Fibroblast of villous mesenchyme (primary cell): ENCODE results near the gene C1orf74. TPM values are rescaled to one million over a fixed set of nuclear protein-coding genes. Genes with fewer than 3 reads are reported as not detected.
A peak's percentile ranks its signal among the peaks of the same experiment; 100 is the strongest.

Experiments used
- DNase-seq: peaks from one replicate; pipeline ENCODE4 v3.0.0-alpha.2; 2010; ENCODE audit warnings: low read depth
- H3K4me3 ChIP-seq: 2 replicates; pipeline ENCODE4 v1.5.1; 2011; ENCODE audit warnings: low read depth, mild to moderate bottlenecking, low read length
- total RNA-seq: library from RNA; depleted of rRNA; stranded (reverse); fragments of >200 nt; gene quantifications from 2 replicates; pipeline ENCODE4 v1.2.3, GENCODE V29; 2012
- TF ChIP-seq, protein P1 (sequence below): IDR thresholded peaks from 2 replicates; pipeline ENCODE4 v1.5.1; 2012; ENCODE audit warnings: low read depth, mild to moderate bottlenecking, low read length; ENCODE audit not compliant: insufficient read depth

The C1orf74 gene
- total RNA-seq, 1 donor: 3.0 TPM

DNA sequence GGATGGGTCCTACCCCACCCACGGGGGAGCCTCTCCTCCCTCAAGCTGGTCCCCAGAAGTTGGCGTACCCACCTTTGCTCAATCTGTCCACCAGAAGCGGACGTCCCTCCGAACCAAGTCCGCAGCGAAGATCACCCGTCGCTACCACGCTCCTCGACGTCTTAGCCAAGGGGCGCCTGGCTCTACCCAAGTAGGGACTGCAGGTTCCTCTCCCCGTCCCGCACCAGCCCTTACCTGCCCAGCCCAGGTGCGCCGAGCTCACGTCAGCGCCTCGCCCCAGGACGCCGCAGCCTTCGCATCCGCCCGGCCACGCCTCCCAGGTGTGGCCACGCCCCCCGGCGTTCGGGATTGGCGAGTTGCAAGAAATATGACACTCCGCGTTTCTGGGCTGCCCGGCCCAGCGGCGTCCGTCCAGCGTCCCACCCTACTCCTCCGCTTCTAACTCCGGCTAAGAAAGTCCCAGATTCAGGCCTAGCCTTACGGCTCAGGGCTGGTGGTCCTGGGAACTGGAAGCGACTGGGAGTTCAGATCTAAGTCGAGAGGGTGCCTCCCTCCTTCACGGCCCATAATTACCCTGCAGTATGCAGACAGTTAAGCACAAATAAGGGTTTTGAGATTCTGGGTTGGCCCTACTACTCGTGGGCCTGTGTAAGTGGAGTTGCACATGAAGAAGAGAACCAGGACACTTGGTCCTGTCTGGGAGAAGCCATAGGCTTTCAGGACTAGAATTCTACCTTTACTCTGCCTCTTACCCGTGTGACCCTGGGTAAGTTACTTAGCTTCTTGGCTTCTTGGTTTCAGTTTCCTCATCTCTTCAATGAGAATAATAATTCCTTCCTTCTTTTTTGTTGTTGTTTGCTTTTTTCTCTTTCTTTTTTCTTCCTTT, 21.8 kb upstream of the C1orf74 start, which contains the start of gene IRF6:
Gene IRF6 (minus strand): TSS at position 268 of the 886 bp plus-strand sequence. CDS start 4,729 bp downstream, outside the sequence.
- peak within 1 kb of the TSS; percentile 55 for H3K4me3 ChIP-seq
- TF ChIP-seq, protein P1, sequence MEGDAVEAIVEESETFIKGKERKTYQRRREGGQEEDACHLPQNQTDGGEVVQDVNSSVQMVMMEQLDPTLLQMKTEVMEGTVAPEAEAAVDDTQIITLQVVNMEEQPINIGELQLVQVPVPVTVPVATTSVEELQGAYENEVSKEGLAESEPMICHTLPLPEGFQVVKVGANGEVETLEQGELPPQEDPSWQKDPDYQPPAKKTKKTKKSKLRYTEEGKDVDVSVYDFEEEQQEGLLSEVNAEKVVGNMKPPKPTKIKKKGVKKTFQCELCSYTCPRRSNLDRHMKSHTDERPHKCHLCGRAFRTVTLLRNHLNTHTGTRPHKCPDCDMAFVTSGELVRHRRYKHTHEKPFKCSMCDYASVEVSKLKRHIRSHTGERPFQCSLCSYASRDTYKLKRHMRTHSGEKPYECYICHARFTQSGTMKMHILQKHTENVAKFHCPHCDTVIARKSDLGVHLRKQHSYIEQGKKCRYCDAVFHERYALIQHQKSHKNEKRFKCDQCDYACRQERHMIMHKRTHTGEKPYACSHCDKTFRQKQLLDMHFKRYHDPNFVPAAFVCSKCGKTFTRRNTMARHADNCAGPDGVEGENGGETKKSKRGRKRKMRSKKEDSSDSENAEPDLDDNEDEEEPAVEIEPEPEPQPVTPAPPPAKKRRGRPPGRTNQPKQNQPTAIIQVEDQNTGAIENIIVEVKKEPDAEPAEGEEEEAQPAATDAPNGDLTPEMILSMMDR: no peak
- peak; percentile 75 for DNase-seq

DNA sequence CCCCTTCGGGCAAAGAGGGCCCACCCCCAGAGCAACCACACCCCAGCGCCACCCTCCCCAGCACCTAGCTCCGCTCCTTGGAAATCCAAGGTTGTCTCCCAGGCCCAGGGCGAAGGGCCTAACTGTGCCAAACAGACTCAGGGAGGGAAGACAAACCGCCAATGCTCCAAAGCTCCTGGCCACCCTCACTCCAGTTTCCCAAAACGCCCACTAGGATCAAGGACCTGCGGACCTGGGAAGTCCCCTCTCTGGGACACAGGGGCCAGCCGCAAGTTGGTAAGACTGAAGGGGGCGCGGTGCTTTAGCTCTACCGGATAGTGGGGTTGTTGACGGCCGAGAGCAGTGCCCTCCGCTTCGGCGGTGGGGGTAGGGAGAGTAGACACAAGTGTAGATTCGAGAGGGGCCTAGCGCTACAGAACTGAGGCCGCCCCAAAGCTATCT, 21.0 kb upstream of the C1orf74 start:
- DNase-seq: no peak
- TF ChIP-seq, protein P1: no peak
- H3K4me3 ChIP-seq: peak overlapping the region; percentile 55

DNA sequence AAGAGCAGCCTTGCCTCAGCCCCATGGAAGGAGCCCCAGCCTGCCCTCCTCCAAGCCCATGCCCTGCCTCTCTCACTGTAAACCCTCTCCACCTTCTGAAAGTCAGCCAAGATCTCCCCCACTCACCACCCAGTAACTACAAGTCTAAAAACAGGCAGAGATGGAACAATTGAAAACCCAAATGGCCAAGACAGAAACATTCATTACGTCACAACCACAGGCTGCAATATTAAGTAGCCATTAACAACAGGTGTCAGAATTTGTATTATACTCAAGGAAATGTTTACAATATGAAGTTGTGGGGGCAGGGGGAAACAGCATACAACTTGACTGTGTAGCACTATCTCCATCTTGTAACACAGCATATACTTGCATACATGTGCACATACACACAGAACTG, 19.2 kb upstream of the C1orf74 start:
- TF ChIP-seq, protein P1: no peak
- no peak overlapping the region for H3K4me3 ChIP-seq
- DNase-seq: no peak

DNA sequence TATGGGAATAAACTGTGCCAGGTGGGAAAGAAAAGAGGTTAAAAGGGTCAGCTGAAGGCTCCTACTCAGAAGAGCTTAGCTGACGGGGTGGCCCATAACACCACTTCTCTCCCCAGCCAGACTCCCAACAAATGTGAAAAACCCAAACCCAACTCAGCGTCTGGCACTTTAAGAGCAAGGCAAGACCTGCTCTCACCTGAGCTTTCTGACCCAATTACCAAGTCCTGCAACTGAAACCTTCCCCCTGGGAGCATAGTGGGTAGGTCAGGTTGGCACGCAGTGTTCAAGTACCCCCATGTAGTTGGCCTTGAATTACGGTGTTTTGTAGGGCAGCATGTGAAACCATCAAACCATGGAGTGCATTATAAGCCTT, 18.4 kb upstream of the C1orf74 start:
- H3K4me3 ChIP-seq: no peak overlapping the region
- TF ChIP-seq, protein P1: no peak

DNA sequence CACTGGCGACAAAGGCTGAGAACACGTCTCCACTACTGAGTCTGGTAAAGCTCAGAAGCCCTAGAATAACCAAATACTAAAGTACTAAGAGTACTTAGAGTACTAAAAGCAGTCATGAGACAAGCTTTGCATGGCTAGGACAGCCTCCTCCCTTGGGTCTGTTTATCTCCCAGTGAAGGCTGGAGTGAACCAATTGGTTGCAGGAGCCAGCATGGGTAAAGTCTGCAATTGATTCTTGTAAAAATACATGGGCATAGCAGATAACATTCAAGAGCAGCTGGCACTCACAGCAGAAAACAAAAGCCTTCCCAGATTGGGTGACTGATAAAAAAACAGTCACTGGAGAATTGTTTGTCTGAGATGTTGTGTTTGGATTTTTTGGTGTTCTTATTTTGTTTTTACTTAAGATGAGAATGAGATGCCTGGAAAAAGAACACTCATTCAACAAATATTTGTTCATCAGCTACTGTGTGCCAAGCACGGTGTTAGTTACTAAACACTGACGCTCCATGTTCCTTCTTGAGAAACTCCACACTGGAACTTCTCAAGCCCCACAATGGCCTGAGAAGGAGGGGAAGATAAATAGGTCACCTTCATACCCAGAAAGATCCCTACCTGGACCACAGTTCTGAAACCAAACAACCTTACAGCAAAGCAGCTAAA, 17.9 kb upstream of the C1orf74 start:
- no peak overlapping the region for H3K4me3 ChIP-seq
- TF ChIP-seq, protein P1: no peak
- no peak for DNase-seq

More for the DNA sequence above, 18.4 kb upstream of the C1orf74 start:
- DNase-seq: no peak

- TF ChIP-seq, protein P1: no peak
- no peak for DNase-seq
Observed at GRCh38 chr1:209800984-209801834, 16.9 kb upstream of the C1orf74 start.

More at GRCh38 chr1:209800984-209801834, 16.9 kb upstream of the C1orf74 start:
- H3K4me3 ChIP-seq: no peak overlapping the region
